ENCODE measurements around the gene ALDH9A1.
"Not testable (repeated sequence)": the region's sequence is repeated elsewhere in the genome, so short reads cannot be mapped to it uniquely, and the experiment has no call there.

The ALDH9A1 gene

GRCh38 chr1:165697881-165698760 lies at the start of gene ALDH9A1:
TSS of gene ALDH9A1 (minus strand) at chr1:165698562. CDS start at chr1:165698558, 4 bp downstream.
- H3K4me3 ChIP-seq (ENCODE audit: low read depth, low read length), result peak within 1 kb of the TSS; percentile 91
- H3K27ac ChIP-seq (ENCODE audit: low read depth, low read length), result peak within 1 kb of the TSS; percentile 91
- H3K79me2 ChIP-seq (ENCODE audit: control insufficient read depth, insufficient read depth, low read length, unreplicated experiment), result peaks cover 32% of the 10 kb centered on the region
- H3K27me3 ChIP-seq (ENCODE audit: insufficient read depth, low read length), result no peaks in the 10 kb centered on the region
- peaks cover 20% of the 10 kb centered on the region for H3K4me1 ChIP-seq (ENCODE audit: control insufficient read depth, insufficient read depth, low read length, unreplicated experiment)
- H3K36me3 ChIP-seq (ENCODE audit: insufficient read depth, low read length), result no peaks in the 10 kb centered on the region; the same call in 1 of the 2 replicates
- H2AFZ ChIP-seq (ENCODE audit: low read length, unreplicated experiment), result peak within 1 kb of the TSS; percentile 99

DNA sequence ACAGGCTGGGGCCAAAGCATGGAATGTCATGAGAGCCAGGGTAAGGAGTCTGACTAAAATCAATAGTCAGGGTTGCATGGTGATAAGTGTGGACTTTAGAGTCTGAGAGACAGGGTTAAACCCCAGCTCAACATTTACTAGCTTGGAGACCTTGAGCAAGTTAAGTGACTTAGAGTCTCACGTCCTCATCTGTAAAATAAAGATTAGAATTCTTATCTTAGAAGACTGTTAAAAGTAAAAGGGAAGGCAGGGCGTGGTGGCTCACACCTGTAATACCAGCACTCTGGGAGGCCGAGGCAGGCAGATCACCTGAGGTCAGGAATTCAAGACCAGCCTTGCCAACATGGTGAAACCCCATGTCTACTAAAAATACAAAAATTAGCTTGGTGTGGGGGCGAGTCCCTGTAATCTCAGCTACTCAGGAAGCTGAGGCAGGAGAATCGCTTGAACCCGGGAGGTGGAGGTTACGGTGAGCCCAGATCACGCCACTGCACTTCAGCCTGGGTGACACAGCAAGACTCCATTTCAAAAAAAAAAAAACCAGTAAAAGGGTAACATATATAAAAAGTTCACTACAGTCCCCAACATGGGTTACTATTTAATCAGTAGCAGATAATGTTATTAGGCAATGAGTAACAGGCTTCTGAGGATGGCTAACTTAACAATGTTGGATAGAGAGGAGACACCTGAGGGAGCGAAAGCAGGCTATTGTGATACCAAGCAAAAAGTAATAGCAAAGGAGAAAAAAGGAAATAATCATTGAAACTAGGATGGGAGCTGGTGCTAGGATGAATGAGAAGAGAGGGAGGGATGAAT lies 49.5 kb upstream of the ALDH9A1 start:
- H3K4me3 ChIP-seq (ENCODE audit: low read depth, low read length), result no peak overlapping the region
- no peaks in the 10 kb centered on the region for H3K27me3 ChIP-seq (ENCODE audit: insufficient read depth, low read length)
- H2AFZ ChIP-seq (ENCODE audit: low read length, unreplicated experiment), result no peak overlapping the region
- H3K27ac ChIP-seq (ENCODE audit: low read depth, low read length), result no peak overlapping the region
- no peaks in the 10 kb centered on the region for H3K4me1 ChIP-seq (ENCODE audit: control insufficient read depth, insufficient read depth, low read length, unreplicated experiment)
- H3K36me3 ChIP-seq (ENCODE audit: insufficient read depth, low read length), result peaks cover 14% of the 10 kb centered on the region
- no peaks in the 10 kb centered on the region for H3K79me2 ChIP-seq (ENCODE audit: control insufficient read depth, insufficient read depth, low read length, unreplicated experiment)

DNA sequence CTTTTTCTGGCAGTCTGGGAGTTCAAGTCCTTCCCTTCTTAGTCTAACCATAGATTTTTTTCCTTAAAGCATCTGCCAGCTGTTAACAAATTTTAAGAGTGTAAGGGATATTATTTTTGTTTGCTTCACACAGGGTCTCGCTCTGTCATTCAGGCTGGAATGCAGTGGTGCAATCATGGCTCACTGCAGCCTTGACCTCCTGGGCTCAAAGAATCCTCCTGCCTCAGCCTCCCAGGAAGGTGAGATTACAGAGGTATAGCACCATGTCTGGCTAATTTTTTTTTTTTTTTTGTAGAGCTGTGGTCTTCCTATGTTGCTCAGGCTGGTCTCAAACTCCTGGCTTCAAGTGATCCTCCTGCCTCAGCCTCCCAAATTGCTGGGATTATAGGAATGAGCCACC lies 46.6 kb upstream of the ALDH9A1 start:
- not testable (repeated sequence) for H3K27ac ChIP-seq (ENCODE audit: low read depth, low read length); H3K4me3 ChIP-seq (ENCODE audit: low read depth, low read length); H3K27me3 ChIP-seq (ENCODE audit: insufficient read depth, low read length); H3K4me1 ChIP-seq (ENCODE audit: control insufficient read depth, insufficient read depth, low read length, unreplicated experiment); H3K79me2 ChIP-seq (ENCODE audit: control insufficient read depth, insufficient read depth, low read length, unreplicated experiment); H2AFZ ChIP-seq (ENCODE audit: low read length, unreplicated experiment)
- H3K36me3 ChIP-seq (ENCODE audit: insufficient read depth, low read length), result peaks cover 27% of the 10 kb centered on the region

GRCh38 chr1:165742194-165742593 lies 43.8 kb upstream of the ALDH9A1 start:
- Histone ChIP-seq H2AFZ (ENCODE audit: low read length, unreplicated experiment) (no peak overlapping the region), H3K4me1 (ENCODE audit: control insufficient read depth, insufficient read depth, low read length, unreplicated experiment) (peaks cover 7% of the 10 kb centered on the region), H3K4me3 (ENCODE audit: low read depth, low read length) (no peak overlapping the region), H3K27ac (ENCODE audit: low read depth, low read length) (no peak overlapping the region), H3K27me3 (ENCODE audit: insufficient read depth, low read length) (no peaks in the 10 kb centered on the region), H3K36me3 (ENCODE audit: insufficient read depth, low read length) (peaks cover 27% of the 10 kb centered on the region), H3K79me2 (ENCODE audit: control insufficient read depth, insufficient read depth, low read length, unreplicated experiment) (no peaks in the 10 kb centered on the region)

DNA sequence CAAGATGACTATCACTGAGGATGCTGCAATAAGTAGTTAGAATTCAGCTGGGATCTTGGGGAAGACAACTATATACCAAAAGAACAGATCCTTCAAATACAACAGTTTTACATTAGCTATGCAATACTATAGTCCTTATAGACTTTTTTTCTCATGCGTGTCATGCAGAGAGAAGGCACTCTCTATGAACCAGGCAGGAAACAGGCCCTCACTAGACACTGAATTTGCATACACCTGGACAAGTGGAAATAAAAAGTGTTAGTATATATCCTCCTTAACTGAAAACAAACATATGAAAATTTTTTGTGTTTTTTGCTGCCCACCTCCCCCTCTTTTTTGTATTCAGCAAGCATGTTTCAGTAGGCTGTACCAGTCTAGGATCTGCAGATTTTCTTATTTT lies 40.4 kb upstream of the ALDH9A1 start:
- no peak overlapping the region for H2AFZ ChIP-seq (ENCODE audit: low read length, unreplicated experiment)
- H3K79me2 ChIP-seq (ENCODE audit: control insufficient read depth, insufficient read depth, low read length, unreplicated experiment), result peaks cover 7% of the 10 kb centered on the region
- H3K4me3 ChIP-seq (ENCODE audit: low read depth, low read length), result no peak overlapping the region
- H3K4me1 ChIP-seq (ENCODE audit: control insufficient read depth, insufficient read depth, low read length, unreplicated experiment), result peaks cover 12% of the 10 kb centered on the region
- 0 out of 2 replicates have a peak overlapping the region, but pooled peaks have one; percentile 8 for H3K27ac ChIP-seq (ENCODE audit: low read depth, low read length)
- peaks cover 25% of the 10 kb centered on the region for H3K36me3 ChIP-seq (ENCODE audit: insufficient read depth, low read length)
- H3K27me3 ChIP-seq (ENCODE audit: insufficient read depth, low read length), result no peaks in the 10 kb centered on the region

DNA sequence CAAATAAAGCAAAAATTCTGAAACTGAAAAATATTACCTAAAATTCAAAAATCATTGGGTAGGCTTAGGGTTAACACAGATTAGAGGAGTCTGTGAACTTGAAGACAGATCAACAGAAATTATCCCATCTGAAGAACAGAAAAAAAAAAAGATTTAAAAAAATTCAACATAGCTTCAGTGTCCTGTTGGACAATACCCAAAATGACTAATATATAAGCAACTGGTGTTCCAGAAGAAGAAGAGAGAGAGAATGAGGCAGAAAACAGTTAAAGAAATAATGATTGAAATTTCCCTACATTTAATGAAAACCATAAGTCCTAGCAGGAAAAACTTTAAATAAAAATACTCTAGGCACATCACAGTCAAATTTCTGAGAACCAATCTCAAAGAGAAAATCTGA lies 38.8 kb upstream of the ALDH9A1 start:
- peaks cover 20% of the 10 kb centered on the region; the same call in 1 of the 2 replicates for H3K36me3 ChIP-seq (ENCODE audit: insufficient read depth, low read length)

GRCh38 chr1:165734906-165735305 lies 36.5 kb upstream of the ALDH9A1 start:
- Histone ChIP-seq H3K27ac (ENCODE audit: low read depth, low read length) (no peak overlapping the region), H3K79me2 (ENCODE audit: control insufficient read depth, insufficient read depth, low read length, unreplicated experiment) (peaks cover 7% of the 10 kb centered on the region), H3K36me3 (ENCODE audit: insufficient read depth, low read length) (peaks cover 10% of the 10 kb centered on the region; the same call in 1 of the 2 replicates), H3K4me3 (ENCODE audit: low read depth, low read length) (no peak overlapping the region), H3K4me1 (ENCODE audit: control insufficient read depth, insufficient read depth, low read length, unreplicated experiment) (peaks cover 12% of the 10 kb centered on the region), H2AFZ (ENCODE audit: low read length, unreplicated experiment) (no peak overlapping the region), H3K27me3 (ENCODE audit: insufficient read depth, low read length) (no peaks in the 10 kb centered on the region)

More for the DNA sequence above, 38.8 kb upstream of the ALDH9A1 start:
- Histone ChIP-seq H3K79me2 (ENCODE audit: control insufficient read depth, insufficient read depth, low read length, unreplicated experiment) (peaks cover 7% of the 10 kb centered on the region), H3K4me3 (ENCODE audit: low read depth, low read length) (no peak overlapping the region), H3K4me1 (ENCODE audit: control insufficient read depth, insufficient read depth, low read length, unreplicated experiment) (peaks cover 12% of the 10 kb centered on the region), H2AFZ (ENCODE audit: low read length, unreplicated experiment) (no peak overlapping the region), H3K27ac (ENCODE audit: low read depth, low read length) (peak overlapping the region; percentile 40; the same call in 1 of the 2 replicates), H3K27me3 (ENCODE audit: insufficient read depth, low read length) (no peaks in the 10 kb centered on the region)

GRCh38 chr1:165726841-165727240 lies 28.5 kb upstream of the ALDH9A1 start:
- Histone ChIP-seq H3K4me1 (ENCODE audit: control insufficient read depth, insufficient read depth, low read length, unreplicated experiment) (no peaks in the 10 kb centered on the region), H3K27ac (ENCODE audit: low read depth, low read length) (no peak overlapping the region), H3K4me3 (ENCODE audit: low read depth, low read length) (no peak overlapping the region), H3K27me3 (ENCODE audit: insufficient read depth, low read length) (no peaks in the 10 kb centered on the region), H3K79me2 (ENCODE audit: control insufficient read depth, insufficient read depth, low read length, unreplicated experiment) (no peaks in the 10 kb centered on the region), H3K36me3 (ENCODE audit: insufficient read depth, low read length) (0 out of 2 replicates have a peak, but pooled peaks cover 4% of the 10 kb centered on the region), H2AFZ (ENCODE audit: low read length, unreplicated experiment) (no peak overlapping the region)

DNA sequence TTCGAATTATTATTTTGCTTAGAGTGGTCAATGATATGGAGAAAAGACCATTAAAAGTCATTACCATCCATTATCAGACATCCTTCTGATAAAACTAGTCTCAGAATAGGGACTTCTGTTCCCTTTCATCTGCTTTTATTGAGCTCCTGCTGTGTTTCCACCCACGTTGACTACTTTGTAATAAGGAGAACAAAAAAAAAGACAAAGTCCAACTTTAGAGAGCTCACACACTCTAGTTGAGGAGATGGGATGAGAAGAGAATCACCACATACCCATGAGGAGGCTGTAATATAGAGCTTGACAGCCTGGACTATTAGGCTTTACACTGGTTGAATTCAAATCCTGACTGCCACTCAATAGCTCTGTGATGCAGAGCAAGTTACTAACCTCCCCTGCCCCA lies 27.8 kb upstream of the ALDH9A1 start:
- Histone ChIP-seq H3K4me3 (ENCODE audit: low read depth, low read length) (no peak overlapping the region), H2AFZ (ENCODE audit: low read length, unreplicated experiment) (no peak overlapping the region), H3K36me3 (ENCODE audit: insufficient read depth, low read length) (0 out of 2 replicates have a peak, but pooled peaks cover 4% of the 10 kb centered on the region), H3K4me1 (ENCODE audit: control insufficient read depth, insufficient read depth, low read length, unreplicated experiment) (no peaks in the 10 kb centered on the region), H3K27ac (ENCODE audit: low read depth, low read length) (no peak overlapping the region), H3K27me3 (ENCODE audit: insufficient read depth, low read length) (no peaks in the 10 kb centered on the region), H3K79me2 (ENCODE audit: control insufficient read depth, insufficient read depth, low read length, unreplicated experiment) (no peaks in the 10 kb centered on the region)

- H3K36me3 ChIP-seq (ENCODE audit: insufficient read depth, low read length), result no peaks in the 10 kb centered on the region
- H3K79me2 ChIP-seq (ENCODE audit: control insufficient read depth, insufficient read depth, low read length, unreplicated experiment), result no peaks in the 10 kb centered on the region
- H2AFZ ChIP-seq (ENCODE audit: low read length, unreplicated experiment), result peak overlapping the region; percentile 31
- no peaks in the 10 kb centered on the region for H3K27me3 ChIP-seq (ENCODE audit: insufficient read depth, low read length)
- H3K4me1 ChIP-seq (ENCODE audit: control insufficient read depth, insufficient read depth, low read length, unreplicated experiment), result no peaks in the 10 kb centered on the region
- H3K27ac ChIP-seq (ENCODE audit: low read depth, low read length), result no peak overlapping the region
- no peak overlapping the region for H3K4me3 ChIP-seq (ENCODE audit: low read depth, low read length)
Measured at GRCh38 chr1:165717918-165718515, 19.7 kb upstream of the ALDH9A1 start.
